ENCODE measurements around the gene MRPL55.

Gene MRPL55

GRCh38 chr1:228142155-228142691 is 33.1 kb upstream of the MRPL55 start:
- H3K4me3 ChIP-seq (ENCODE audit: low read depth, low read length), result no peak overlapping the region
- TF ChIP-seq CTCF (IDR thresholded peaks at IDR 0.05; ENCODE audit: low read depth, low read length), result no peak

DNA sequence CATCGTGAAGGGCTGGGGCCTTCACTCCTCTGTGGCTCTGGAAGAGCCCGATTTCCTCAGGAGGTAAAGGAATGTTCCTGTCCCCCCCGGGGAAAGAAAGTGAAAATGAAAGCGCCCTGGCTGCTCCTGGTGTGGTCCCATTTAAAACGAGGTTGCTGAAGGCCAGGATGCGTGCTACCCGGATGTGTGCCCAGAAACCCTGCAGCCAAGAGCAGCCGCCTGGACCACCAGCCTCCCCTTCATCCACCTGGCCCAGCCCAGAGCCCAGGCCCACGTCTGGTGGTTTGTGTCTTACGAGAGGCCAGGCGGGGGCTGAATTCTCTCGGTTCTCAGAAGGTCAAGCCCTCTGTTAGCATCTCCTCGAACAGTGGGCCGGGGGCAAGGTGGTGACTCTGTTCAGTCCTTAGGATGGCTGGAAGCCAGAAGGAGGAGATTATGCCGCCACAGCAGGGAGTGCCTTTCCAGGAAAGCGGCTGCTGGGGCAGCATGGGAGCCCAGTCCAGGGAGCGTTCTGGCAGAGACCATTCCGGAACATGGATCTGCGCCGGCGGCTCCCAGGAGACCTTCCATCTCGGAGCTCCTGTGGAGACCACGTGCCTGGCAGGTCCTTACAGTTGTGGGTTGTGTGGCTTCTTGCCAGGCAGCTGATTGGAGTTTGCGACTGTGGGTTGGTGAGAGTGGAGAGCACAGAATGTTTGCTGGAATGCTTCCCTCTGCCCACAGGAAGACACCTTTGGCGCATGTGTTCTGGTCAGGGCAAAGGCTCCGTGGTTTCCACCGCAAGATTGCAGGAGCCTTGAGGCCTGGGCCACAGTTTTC is 32.3 kb upstream of the MRPL55 start:
- no peak for TF ChIP-seq CTCF (IDR thresholded peaks at IDR 0.05; ENCODE audit: low read depth, low read length)
- H3K4me3 ChIP-seq (ENCODE audit: low read depth, low read length), result peak overlapping the region; percentile 65

- H3K4me3 ChIP-seq (ENCODE audit: low read depth, low read length), result peak overlapping the region; percentile 65
- no peak for TF ChIP-seq CTCF (IDR thresholded peaks at IDR 0.05; ENCODE audit: low read depth, low read length)
Measured at GRCh38 chr1:228140724-228141225, 31.7 kb upstream of the MRPL55 start.

GRCh38 chr1:228139931-228140723 is 31.0 kb upstream of the MRPL55 start, which contains the start of gene GUK1:
Gene GUK1, plus strand, starts transcription at chr1:228140279. Its CDS starts 24 bp downstream, at chr1:228140303.
- H3K4me3 ChIP-seq (ENCODE audit: low read depth, low read length), result peak within 1 kb of the TSS; percentile 65
- TF ChIP-seq CTCF (IDR thresholded peaks at IDR 0.05; ENCODE audit: low read depth, low read length), result no peak

- peak overlapping the region; percentile 65 for H3K4me3 ChIP-seq (ENCODE audit: low read depth, low read length)
- no peak for TF ChIP-seq CTCF (IDR thresholded peaks at IDR 0.05; ENCODE audit: low read depth, low read length)
Measured at GRCh38 chr1:228139406-228139930, 30.4 kb upstream of the MRPL55 start.

GRCh38 chr1:228136901-228137300 is 27.8 kb upstream of the MRPL55 start:
- no peak overlapping the region for H3K4me3 ChIP-seq (ENCODE audit: low read depth, low read length)
- TF ChIP-seq CTCF (IDR thresholded peaks at IDR 0.05; ENCODE audit: low read depth, low read length), result no peak
